8988T (cell line): ENCODE data around the gene AGPAT3.

Source experiments
- DNase-seq: peaks from one replicate; pipeline ENCODE4 v3.0.0; 2011

AGPAT3 gene

GRCh38 chr21:43939443-43940328 lies 74.7 kb downstream of the AGPAT3 start:
- no peak for DNase-seq

- no peak for DNase-seq
These were observed 75.5 kb downstream of the AGPAT3 start for GRCh38 chr21:43940329-43941050.

GRCh38 chr21:43942201-43942600 lies 77.2 kb downstream of the AGPAT3 start:
- DNase-seq: no peak

- no peak for DNase-seq
These were observed 77.6 kb downstream of the AGPAT3 start for GRCh38 chr21:43942621-43943020.

- DNase-seq: no peak
These were observed 78.6 kb downstream of the AGPAT3 start for GRCh38 chr21:43943512-43944077.

- no peak for DNase-seq
These were observed 79.1 kb downstream of the AGPAT3 start for GRCh38 chr21:43944078-43944633.

- no peak for DNase-seq
These were observed 79.7 kb downstream of the AGPAT3 start for GRCh38 chr21:43944757-43945156.

GRCh38 chr21:43948740-43949498 lies 83.9 kb downstream of the AGPAT3 start:
- DNase-seq: no peak

- DNase-seq: no peak
These were observed 84.6 kb downstream of the AGPAT3 start for GRCh38 chr21:43949499-43950208.

GRCh38 chr21:43950481-43950880 lies 85.5 kb downstream of the AGPAT3 start:
- no peak for DNase-seq

GRCh38 chr21:43950936-43951335 lies 85.9 kb downstream of the AGPAT3 start:
- no peak for DNase-seq

- no peak for DNase-seq
These were observed 87.1 kb downstream of the AGPAT3 start for GRCh38 chr21:43951911-43952703.

- no peak for DNase-seq
These were observed 88.0 kb downstream of the AGPAT3 start for GRCh38 chr21:43953021-43953420.

- no peak for DNase-seq
These were observed 89.0 kb downstream of the AGPAT3 start for GRCh38 chr21:43954042-43954441.

- no peak for DNase-seq
These were observed 89.9 kb downstream of the AGPAT3 start for GRCh38 chr21:43954896-43955295.

- DNase-seq: no peak
These were observed 91.1 kb downstream of the AGPAT3 start for GRCh38 chr21:43956019-43956669.

- no peak for DNase-seq
These were observed 91.6 kb downstream of the AGPAT3 start for GRCh38 chr21:43956670-43957035.

- DNase-seq: no peak
These were observed 92.1 kb downstream of the AGPAT3 start for GRCh38 chr21:43957128-43957571.

- DNase-seq: no peak
These were observed 92.8 kb downstream of the AGPAT3 start for GRCh38 chr21:43957611-43958362.
